K562 (cell line): ENCODE results near the gene TMEM129. TPM values are rescaled to one million over a fixed set of nuclear protein-coding genes. Genes with fewer than 3 reads are reported as not detected.
A peak's percentile ranks its signal among the peaks of the same experiment; 100 is the strongest.

ENCODE experiments used
- ATAC-seq: fragments of 200-7000 bp; cut with Tn5 transposase; 3 replicates; pipeline ENCODE4 v1.9.1; 2020; ENCODE audit warnings: moderate library complexity
- BruUV-seq: library from RNA; stranded (reverse); fragments of 400-500 nt; replicated peaks from 2 replicates; lab custom pipeline; 2021; lab: Mats Ljungman, UMichigan
- CTCF ChIA-PET: fragments of 300-600 bp; formaldehyde crosslinking; extraction: SDS; loops from one replicate; lab custom pipeline; 2021; ENCODE audit warnings: low intra/inter-chr PET ratio; lab: Yijun Ruan, JAX
- POLR2A ChIA-PET: fragments of 300-600, 350-650 bp; sonication (Branson Sonifier 250); formaldehyde crosslinking; extraction: SDS; loops from one replicate; lab custom pipeline; 2021; ENCODE audit warnings: antibody characterized with exemption, inconsistent platforms; lab: Yijun Ruan, JAX
- DNase-seq, 4 experiments: peaks; one replicate each; pipeline versions ENCODE4 v3.0.0 to v3.0.0-alpha.2; 2011 to 2018; ENCODE audit warnings: low spot score in 3 of 4, mixed read lengths in 3 of 4; ENCODE audit errors: extremely low read depth in 1 of 4
- FAIRE-seq: peaks from 2 replicates; lab custom pipeline; 2011; peaks lifted over from hg19 to GRCh38; lab: Jason Lieb, UNC
- H2AFZ ChIP-seq: 2 replicates; pipeline ENCODE4 v1.6.0; 2011; ENCODE audit warnings: low read depth, low read length, control low read depth, inconsistent platforms
- H3K27ac ChIP-seq: fragments of 200-600 bp; 3 replicates; pipeline ENCODE4 v1.8.0; 2011; ENCODE audit warnings: low read depth, mild to moderate bottlenecking, control low read depth, inconsistent platforms, low read length, moderate library complexity, mixed read lengths; ENCODE audit errors: extremely low read depth
- H3K27me3 ChIP-seq, 2 experiments: fragments of 300-600 bp in 1 of 2; 2 replicates in 1 of 2; 3 replicates in 1 of 2; pipeline versions ENCODE4 v1.6.0 to v1.8.0; 2011; ENCODE audit warnings: inconsistent platforms in 2 of 2, low read length in 2 of 2, mild to moderate bottlenecking in 1 of 2, mixed read lengths in 1 of 2, moderate library complexity in 1 of 2; ENCODE audit not compliant: control insufficient read depth in 2 of 2, insufficient read depth in 2 of 2
- H3K36me3 ChIP-seq: fragments of 300-600 bp; 3 replicates; pipeline ENCODE4 v1.8.0; 2011; ENCODE audit warnings: mild to moderate bottlenecking, low read length, inconsistent platforms; ENCODE audit not compliant: control insufficient read depth, insufficient read depth
- H3K4me1 ChIP-seq, 2 experiments: fragments of 200-600 bp in 1 of 2; replicated peaks in 1 of 2; 2 replicates in 1 of 2; 3 replicates in 1 of 2; pipeline versions ENCODE4 v1.5.1 to v1.8.0; 2011; ENCODE audit warnings: inconsistent platforms in 2 of 2, low read length in 2 of 2, mild to moderate bottlenecking in 1 of 2, mixed read lengths in 1 of 2, moderate library complexity in 1 of 2; ENCODE audit not compliant: control insufficient read depth in 2 of 2, insufficient read depth in 2 of 2
- H3K4me2 ChIP-seq: 2 replicates; pipeline ENCODE4 v1.6.1; 2011; ENCODE audit warnings: low read length, control low read depth, inconsistent platforms, mixed read lengths; ENCODE audit not compliant: insufficient read depth
- H3K4me3 ChIP-seq: fragments of 200-600 bp; sonication (generic), shearing (Covaris generic); 2 replicates; pipeline ENCODE4 v1.5.1; 2016; ENCODE audit warnings: control low read depth, inconsistent platforms
- H3K79me2 ChIP-seq: fragments of 200-600 bp; 3 replicates; pipeline ENCODE4 v1.8.0; 2011; ENCODE audit warnings: low read length, inconsistent platforms; ENCODE audit not compliant: control insufficient read depth, insufficient read depth
- H3K9ac ChIP-seq, 2 experiments: 2 replicates each; pipeline versions ENCODE4 v1.6.0 to v1.6.1; 2011; ENCODE audit warnings: low read depth in 2 of 2, low read length in 2 of 2, control low read depth in 1 of 2, inconsistent platforms in 1 of 2, mild to moderate bottlenecking in 1 of 2, mixed read lengths in 1 of 2; ENCODE audit not compliant: insufficient read depth in 1 of 2
- H3K9me1 ChIP-seq: one replicate; pipeline ENCODE4 v1.6.0; 2011; ENCODE audit warnings: inconsistent platforms, mild to moderate bottlenecking, low read length, moderate library complexity; ENCODE audit not compliant: control insufficient read depth, insufficient read depth
- H3K9me3 ChIP-seq: replicated peaks from 2 replicates; pipeline ENCODE4 v1.5.1; 2011; ENCODE audit warnings: low read depth, low read length, inconsistent platforms; ENCODE audit not compliant: control insufficient read depth, insufficient read depth
- H4K20me1 ChIP-seq: replicated peaks from 2 replicates; pipeline ENCODE4 v1.6.1; 2011; ENCODE audit warnings: low read length, inconsistent platforms, mixed read lengths; ENCODE audit not compliant: control insufficient read depth, insufficient read depth
- POLR3G ChIP-seq: IDR thresholded peaks from 2 replicates; pipeline ENCODE4 v1.6.1; 2011; ENCODE audit not compliant: insufficient read length, insufficient replicate concordance; ENCODE audit errors: extremely low read depth
- RAD21 ChIP-seq, 2 experiments: fragments of 250-450 bp in 1 of 2; fragments of 450-650 bp in 1 of 2; sonication (Bioruptor Pico) in 1 of 2; formaldehyde crosslinking in 1 of 2; IDR thresholded peaks in 1 of 2; conservative IDR thresholded peaks in 1 of 2; 2 replicates each; pipeline versions ENCODE4 v1.4.0 to v1.8.0; 2020 to 2022; ENCODE audit warnings: mild to moderate bottlenecking in 2 of 2, moderate library complexity in 1 of 2
- SMAD4 ChIP-seq: fragments of 250-450 bp; sonication (Bioruptor Pico); conservative IDR thresholded peaks from 2 replicates; pipeline ENCODE4 v1.8.0; 2021; ENCODE audit warnings: inconsistent platforms, mild to moderate bottlenecking, moderate library complexity
- TFAP4 ChIP-seq: sonication (generic); formaldehyde crosslinking; IDR thresholded peaks from 2 replicates; pipeline ENCODE4 v1.8.0; 2022; ENCODE audit warnings: missing genetic modification reagents, mild to moderate bottlenecking, moderate library complexity, borderline replicate concordance
- ZFP36 ChIP-seq: fragments of 150-350 bp; IDR thresholded peaks from 2 replicates; pipeline ENCODE4 v1.6.1; 2018; ENCODE audit warnings: low read length, low read depth; ENCODE audit not compliant: partially characterized antibody
- ZNF830 ChIP-seq: fragments of 250-450 bp; sonication (Bioruptor Pico); IDR thresholded peaks from 2 replicates; pipeline ENCODE4 v1.5.0; 2021; ENCODE audit warnings: mild to moderate bottlenecking
- WGBS: fragments of 100-300 bp; shearing (Covaris generic); methylation state at CpG from one replicate; pipeline ENCODE4 v1.1.6; 2016; ENCODE audit warnings: low coverage, mixed read lengths; ENCODE audit not compliant: insufficient coverage; ENCODE audit errors: missing lambda C conversion rate; 5-methylcytosine and 5-hydroxymethylcytosine counted together
- in situ Hi-C: fragments of 300-500 bp; cut with MboI; formaldehyde crosslinking; loops from 4 replicates; pipeline ENCODE4 v1.15.0; 2018; ENCODE audit warnings: inconsistent platforms, mixed read lengths
- intact Hi-C: fragments of 100-400 bp; cut with micrococcal nuclease; formaldehyde crosslinking; loops from 2 replicates; pipeline ENCODE4 v1.14.2; 2022
- polyA plus RNA-seq, 8 experiments: library from polyadenylated mRNA; depleted of rRNA in 4 of 8; stranded (reverse) in 5 of 8; unstranded in 3 of 8; fragments of >200 nt; fragmentation: Nextera tagmentation in 2 of 8; fragmentation: Illumina TruSeq in 1 of 8; extraction: Ambion mirVana in 2 of 8; extraction: Trizol in 1 of 8; gene quantifications; 2 replicates each; pipeline versions ENCODE4 v1.2.1 to v1.2.3, GENCODE V29; 2011 to 2014; ENCODE audit warnings: inconsistent platforms in 1 of 8, missing spikeins in 1 of 8
- total RNA-seq, 7 experiments: library from RNA; depleted of rRNA in 6 of 7; stranded (reverse); fragments of >200 nt in 6 of 7; fragmentation: Illumina TruSeq in 2 of 7; extraction: Trizol in 2 of 7; gene quantifications; 2 replicates each; pipeline versions ENCODE4 v1.2.1 to v1.2.3, GENCODE V29; 2011 to 2021; ENCODE audit warnings: low replicate concordance in 1 of 7
- TF ChIP-seq, protein P1 (sequence below), 3 experiments: IDR thresholded peaks in 2 of 3; conservative IDR thresholded peaks in 1 of 3; 2 replicates each; pipeline ENCODE4 v1.5.1; 2011 to 2012; ENCODE audit warnings: low read length in 3 of 3, mild to moderate bottlenecking in 3 of 3, control low read depth in 2 of 3, improper control_type of control experiment in 1 of 3, inconsistent platforms in 1 of 3, low read depth in 1 of 3, mixed read lengths in 1 of 3, moderate library complexity in 1 of 3; ENCODE audit not compliant: insufficient read depth in 2 of 3
- TF ChIP-seq, protein P2 (sequence below): fragments of 250-450 bp; sonication (Bioruptor Pico); IDR thresholded peaks from 2 replicates; pipeline ENCODE4 v1.5.0; 2021

TMEM129 gene
- total and polyA plus RNA-seq, 9 of the 15 experiments (the other 6 are each of a cell fraction or from before 2014, with no cell fraction given) = 0.34 to 47.2 (median 18.8) TPM

GRCh38 chr4:1759818-1760223 is 38.7 kb upstream of the TMEM129 start:
- Histone ChIP-seq H3K4me1 (peaks cover 0 to 93% of the 10 kb centered on the region in 2 experiments; a peak in 3 of 5 replicates), H2AFZ (0 out of 2 replicates have a peak overlapping the region, but pooled peaks have one; percentile 4), H3K9ac (peak overlapping the region in 1 of 2 experiments; percentile 52; a peak in 2 of 4 replicates), H3K27me3 (no peaks in the 10 kb centered on the region), H3K36me3 (no peaks in the 10 kb centered on the region), H3K9me1 (no peaks in the 10 kb centered on the region), H3K9me3 (no peaks in the 10 kb centered on the region), H3K4me3 (no peak overlapping the region), H3K79me2 (no peaks in the 10 kb centered on the region), H4K20me1 (no peaks in the 10 kb centered on the region), H3K4me2 (no peak overlapping the region), H3K27ac (no peak overlapping the region)
- no peak for FAIRE-seq
- ChIA-PET CTCF (no interaction called here), POLR2A (interaction anchor here (0.8 kb wide), 1 partner anchor 48 kb away, joined by 3 read pairs; no protein-coding TSS in a partner anchor)
- WGBS = 56% methylated on average over 13 of the region's 13 CpGs
- intact Hi-C loops = no loop called here
- in situ Hi-C loops = no loop called here
- no peak for ATAC-seq
- BruUV-seq = no TSS peak
- DNase-seq = no peak
- TF ChIP-seq, protein P1, sequence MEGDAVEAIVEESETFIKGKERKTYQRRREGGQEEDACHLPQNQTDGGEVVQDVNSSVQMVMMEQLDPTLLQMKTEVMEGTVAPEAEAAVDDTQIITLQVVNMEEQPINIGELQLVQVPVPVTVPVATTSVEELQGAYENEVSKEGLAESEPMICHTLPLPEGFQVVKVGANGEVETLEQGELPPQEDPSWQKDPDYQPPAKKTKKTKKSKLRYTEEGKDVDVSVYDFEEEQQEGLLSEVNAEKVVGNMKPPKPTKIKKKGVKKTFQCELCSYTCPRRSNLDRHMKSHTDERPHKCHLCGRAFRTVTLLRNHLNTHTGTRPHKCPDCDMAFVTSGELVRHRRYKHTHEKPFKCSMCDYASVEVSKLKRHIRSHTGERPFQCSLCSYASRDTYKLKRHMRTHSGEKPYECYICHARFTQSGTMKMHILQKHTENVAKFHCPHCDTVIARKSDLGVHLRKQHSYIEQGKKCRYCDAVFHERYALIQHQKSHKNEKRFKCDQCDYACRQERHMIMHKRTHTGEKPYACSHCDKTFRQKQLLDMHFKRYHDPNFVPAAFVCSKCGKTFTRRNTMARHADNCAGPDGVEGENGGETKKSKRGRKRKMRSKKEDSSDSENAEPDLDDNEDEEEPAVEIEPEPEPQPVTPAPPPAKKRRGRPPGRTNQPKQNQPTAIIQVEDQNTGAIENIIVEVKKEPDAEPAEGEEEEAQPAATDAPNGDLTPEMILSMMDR (IDR thresholded peaks at IDR 0.05 in 2 of 3, conservative IDR thresholded peaks at IDR 0.05 in 1 of 3; ENCODE audit: insufficient read depth in 2 of 3, low read depth in 1 of 3, low read length in 3 of 3) = peak in 2 of 3 experiments; percentile 10 to 11; a peak in 1 of 6 replicates
- TF ChIP-seq ZFP36 (no peak), TFAP4 (CRISPR knock-in tag) (0 out of 2 replicates have a peak, but pooled peaks have one; percentile 4), POLR3G (no peak), RAD21 (CRISPR knock-in tag; conservative IDR thresholded peaks at IDR 0.05 in 1 of 2, IDR thresholded peaks at IDR 0.05 in 1 of 2) (peak in 1 of 2 experiments; percentile 33; a peak in 2 of 4 replicates), SMAD4 (CRISPR knock-in tag) (no peak), ZNF830 (CRISPR knock-in tag) (no peak)
- TF ChIP-seq, protein P2, sequence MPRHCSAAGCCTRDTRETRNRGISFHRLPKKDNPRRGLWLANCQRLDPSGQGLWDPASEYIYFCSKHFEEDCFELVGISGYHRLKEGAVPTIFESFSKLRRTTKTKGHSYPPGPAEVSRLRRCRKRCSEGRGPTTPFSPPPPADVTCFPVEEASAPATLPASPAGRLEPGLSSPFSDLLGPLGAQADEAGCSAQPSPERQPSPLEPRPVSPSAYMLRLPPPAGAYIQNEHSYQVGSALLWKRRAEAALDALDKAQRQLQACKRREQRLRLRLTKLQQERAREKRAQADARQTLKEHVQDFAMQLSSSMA (CRISPR knock-in tag) = no peak
